Neuronal stem cell (in vitro differentiated cells): ENCODE results near the gene PAX2.

Experiments
- DNase-seq: peaks from one replicate; pipeline ENCODE4 v3.0.0-alpha.2; 2013; ENCODE audit warnings: low spot score
- H2AFZ ChIP-seq: one replicate; pipeline ENCODE4 v1.6.1; 2013; ENCODE audit warnings: mild to moderate bottlenecking, low read length, inconsistent platforms
- H2AK5ac ChIP-seq: 2 replicates; pipeline ENCODE4 v1.6.1; 2013; ENCODE audit warnings: low read depth, mild to moderate bottlenecking, inconsistent platforms, low read length, moderate library complexity, mixed read lengths
- H2BK120ac ChIP-seq: 2 replicates; pipeline ENCODE4 v1.6.1; 2013; ENCODE audit warnings: low read depth, mild to moderate bottlenecking, inconsistent platforms, low read length, moderate library complexity, mixed read lengths
- H2BK12ac ChIP-seq: one replicate; pipeline ENCODE4 v1.6.1; 2013; ENCODE audit warnings: low read length, inconsistent platforms
- H2BK15ac ChIP-seq: 2 replicates; pipeline ENCODE4 v1.6.1; 2013; ENCODE audit warnings: mild to moderate bottlenecking, low read length, inconsistent platforms, mixed read lengths
- H2BK5ac ChIP-seq: one replicate; pipeline ENCODE4 v1.6.1; 2013; ENCODE audit warnings: inconsistent platforms, mild to moderate bottlenecking, low read length, moderate library complexity
- H3K14ac ChIP-seq: one replicate; pipeline ENCODE4 v1.6.1; 2013; ENCODE audit warnings: low read length, inconsistent platforms
- H3K18ac ChIP-seq: 2 replicates; pipeline ENCODE4 v1.6.1; 2013; ENCODE audit warnings: low read length, inconsistent platforms
- H3K23ac ChIP-seq: 2 replicates; pipeline ENCODE4 v1.6.1; 2013; ENCODE audit warnings: low read depth, mild to moderate bottlenecking, mixed read lengths, low read length, inconsistent platforms; ENCODE audit not compliant: poor library complexity
- H3K27ac ChIP-seq: replicated peaks from 3 replicates; pipeline ENCODE4 v1.5.1; 2013; ENCODE audit warnings: low read length, inconsistent platforms
- H3K27me3 ChIP-seq, 3 experiments: 2 replicates each; pipeline ENCODE4 v1.6.1; 2013; ENCODE audit warnings: low read length in 3 of 3, mild to moderate bottlenecking in 2 of 3, inconsistent platforms in 1 of 3, low read depth in 1 of 3, mixed read lengths in 1 of 3, moderate library complexity in 1 of 3; ENCODE audit not compliant: control insufficient read depth in 3 of 3, insufficient read depth in 3 of 3
- H3K36me3 ChIP-seq, 2 donors: replicated peaks in 1 of 2; 2 replicates each; pipeline ENCODE4 v1.6.1; 2013; ENCODE audit warnings: low read length in 2 of 2; ENCODE audit not compliant: control insufficient read depth in 2 of 2, insufficient read depth in 2 of 2
- H3K4ac ChIP-seq: 2 replicates; pipeline ENCODE4 v1.6.1; 2013; ENCODE audit warnings: inconsistent platforms, mild to moderate bottlenecking, low read length, moderate library complexity
- H3K4me1 ChIP-seq, 2 donors: 1 replicate in 1 of 2; 2 replicates in 1 of 2; pipeline ENCODE4 v1.6.1; 2013; ENCODE audit warnings: low read length in 2 of 2, low read depth in 1 of 2; ENCODE audit not compliant: control insufficient read depth in 2 of 2, insufficient read depth in 1 of 2
- H3K4me2 ChIP-seq: one replicate; pipeline ENCODE4 v1.6.1; 2013; ENCODE audit warnings: mild to moderate bottlenecking, low read length, inconsistent platforms; ENCODE audit not compliant: insufficient read depth, poor library complexity, severe bottlenecking
- H3K4me3 ChIP-seq, 2 donors: 2 replicates each; pipeline ENCODE4 v1.5.1; 2013; ENCODE audit warnings: low read length in 2 of 2, mild to moderate bottlenecking in 2 of 2, inconsistent platforms in 1 of 2, moderate library complexity in 1 of 2
- H3K79me1 ChIP-seq: one replicate; pipeline ENCODE4 v1.6.1; 2013; ENCODE audit warnings: low read depth, mild to moderate bottlenecking, inconsistent platforms, low read length, moderate library complexity
- H3K9ac ChIP-seq: one replicate; pipeline ENCODE4 v1.6.1; 2013; ENCODE audit warnings: mild to moderate bottlenecking, low read depth, low read length, inconsistent platforms; ENCODE audit not compliant: poor library complexity
- H3K9me3 ChIP-seq, 2 donors: replicated peaks in 1 of 2; 2 replicates each; pipeline versions ENCODE3 to v1.6.1; 2013; ENCODE audit warnings: low read length in 2 of 2, mild to moderate bottlenecking in 2 of 2, inconsistent platforms in 1 of 2, low read depth in 1 of 2, mixed read lengths in 1 of 2, moderate library complexity in 1 of 2; ENCODE audit not compliant: control insufficient read depth in 2 of 2, insufficient read depth in 1 of 2
- H4K8ac ChIP-seq: one replicate; pipeline ENCODE4 v1.6.1; 2013; ENCODE audit warnings: low read depth, mild to moderate bottlenecking, inconsistent platforms, low read length, moderate library complexity
- H4K91ac ChIP-seq: one replicate; pipeline ENCODE4 v1.6.1; 2013; ENCODE audit warnings: low read length, low read depth, mild to moderate bottlenecking, inconsistent platforms; ENCODE audit not compliant: poor library complexity
- whole genome bisulfite sequencing, 2 donors: extraction: QIAGEN DNeasy Blood & Tissue Kit; methylation state at CpG; one replicate each; pipeline ENCODE4 v1.1.7; 2013; ENCODE audit warnings: missing lambda C conversion rate in 2 of 2, mixed read lengths in 1 of 2; ENCODE audit not compliant: insufficient read length in 2 of 2, insufficient replicate concordance in 1 of 2; ENCODE audit errors: extremely low coverage in 2 of 2; 5-methylcytosine and 5-hydroxymethylcytosine counted together

The PAX2 gene

DNA sequence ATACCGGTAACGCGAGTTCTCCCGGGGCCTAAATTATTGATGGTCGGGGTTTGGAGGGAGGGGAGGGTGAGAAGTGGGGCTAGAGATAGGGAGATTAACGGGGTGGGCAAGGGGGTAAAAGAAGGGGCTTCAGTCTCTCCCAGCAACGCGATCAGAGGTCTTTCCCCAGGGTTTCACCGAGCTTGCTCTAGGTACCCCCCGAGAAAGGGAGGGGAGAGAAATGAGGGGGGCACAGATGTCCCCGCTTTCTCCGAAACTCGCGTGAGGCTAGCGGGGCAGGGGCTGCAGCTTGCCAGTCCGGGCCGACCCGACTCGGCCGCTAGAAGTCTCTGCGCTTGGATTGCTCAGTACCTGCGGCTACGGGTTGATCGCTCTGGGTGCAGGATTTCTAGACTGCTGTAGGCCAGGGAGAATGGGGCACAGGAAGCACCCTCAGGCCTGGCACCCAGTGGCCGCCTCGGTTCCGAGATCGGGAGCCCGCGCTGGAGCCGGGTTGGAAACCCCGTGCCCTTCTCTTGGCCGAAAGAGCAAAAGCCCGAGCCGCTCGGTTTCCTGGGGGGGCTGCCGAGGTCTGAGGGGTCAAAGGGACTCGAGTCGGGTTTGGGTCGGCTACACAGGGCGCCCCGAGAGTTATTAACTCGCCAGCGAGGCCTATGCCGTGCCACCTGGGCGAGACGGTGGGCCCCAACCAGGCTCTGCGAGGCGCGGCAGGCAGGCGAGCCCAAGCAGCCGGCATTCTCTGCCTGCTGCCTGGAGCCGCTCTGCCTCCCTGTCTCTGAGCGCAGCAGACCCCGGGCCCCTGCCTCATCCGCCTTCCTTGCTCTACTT lies 3.1 kb downstream of the PAX2 start:
- H3K4me3 ChIP-seq: no peak overlapping the region
- no CpG with 5 or more reads among the region's 56 CpGs for WGBS, 2 donors
- no peak overlapping the region for H2BK12ac ChIP-seq
- no peak overlapping the region for H3K9ac ChIP-seq
- H3K36me3 ChIP-seq: no peaks in the 10 kb centered on the region
- peak overlapping the region; percentile 43 for H2AK5ac ChIP-seq
- H4K91ac ChIP-seq: no peak overlapping the region
- H2BK120ac ChIP-seq: no peak overlapping the region
- H3K4ac ChIP-seq: no peak overlapping the region
- peak overlapping the region; percentile 24 for H2BK15ac ChIP-seq
- peaks cover 0 to 6% of the 10 kb centered on the region in 2 donors for H3K9me3 ChIP-seq
- no peak overlapping the region for H3K14ac ChIP-seq
- peak overlapping the region; percentile 41 for H3K4me2 ChIP-seq
- peaks cover 3% of the 10 kb centered on the region for H3K79me1 ChIP-seq
- peak overlapping the region; percentile 56 for H3K23ac ChIP-seq
- peaks cover 8% of the 10 kb centered on the region in 2 donors for H3K4me1 ChIP-seq
- peak overlapping the region; percentile 71 for H2AFZ ChIP-seq
- no peak overlapping the region for H3K27ac ChIP-seq
- H4K8ac ChIP-seq: no peak overlapping the region
- H3K27me3 ChIP-seq: peaks cover 58 to 99% (median 96%) of the 10 kb centered on the region in 3 experiments
- peak; percentile 18 for DNase-seq
- peak overlapping the region; percentile 40 for H3K18ac ChIP-seq
- H2BK5ac ChIP-seq: no peak overlapping the region

DNA sequence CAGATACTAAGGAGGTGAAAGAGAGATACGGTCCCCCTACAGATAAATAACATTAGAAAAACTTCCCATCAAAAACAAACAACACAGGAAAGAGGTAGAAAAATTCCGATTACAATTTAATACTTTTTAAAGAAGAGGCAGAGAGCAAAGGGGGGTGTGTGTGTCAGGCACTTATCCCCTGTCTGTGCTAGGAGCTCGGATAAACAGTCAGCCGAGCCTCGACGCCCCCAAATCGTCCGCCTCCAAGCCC lies 3.6 kb downstream of the PAX2 start:
- DNase-seq: peak; percentile 30
- Histone ChIP-seq H3K36me3 (no peaks in the 10 kb centered on the region), H3K79me1 (peaks cover 3% of the 10 kb centered on the region), H3K27me3 (peaks cover 55 to 99% (median 96%) of the 10 kb centered on the region in 3 experiments), H3K4me3 (no peak overlapping the region), H2BK12ac (no peak overlapping the region), H4K91ac (no peak overlapping the region), H3K4me1 (peaks cover 8% of the 10 kb centered on the region in 2 donors), H3K14ac (no peak overlapping the region), H2BK15ac (no peak overlapping the region), H2AK5ac (no peak overlapping the region), H3K18ac (no peak overlapping the region), H2BK120ac (no peak overlapping the region), H3K9me3 (peaks cover 0 to 6% of the 10 kb centered on the region in 2 donors), H2AFZ (peak overlapping the region; percentile 71), H3K23ac (no peak overlapping the region), H3K27ac (no peak overlapping the region), H3K4me2 (no peak overlapping the region), H3K9ac (no peak overlapping the region), H3K4ac (no peak overlapping the region), H4K8ac (no peak overlapping the region), H2BK5ac (no peak overlapping the region)
- no CpG with 5 or more reads among the region's 8 CpGs for WGBS, 2 donors

DNA sequence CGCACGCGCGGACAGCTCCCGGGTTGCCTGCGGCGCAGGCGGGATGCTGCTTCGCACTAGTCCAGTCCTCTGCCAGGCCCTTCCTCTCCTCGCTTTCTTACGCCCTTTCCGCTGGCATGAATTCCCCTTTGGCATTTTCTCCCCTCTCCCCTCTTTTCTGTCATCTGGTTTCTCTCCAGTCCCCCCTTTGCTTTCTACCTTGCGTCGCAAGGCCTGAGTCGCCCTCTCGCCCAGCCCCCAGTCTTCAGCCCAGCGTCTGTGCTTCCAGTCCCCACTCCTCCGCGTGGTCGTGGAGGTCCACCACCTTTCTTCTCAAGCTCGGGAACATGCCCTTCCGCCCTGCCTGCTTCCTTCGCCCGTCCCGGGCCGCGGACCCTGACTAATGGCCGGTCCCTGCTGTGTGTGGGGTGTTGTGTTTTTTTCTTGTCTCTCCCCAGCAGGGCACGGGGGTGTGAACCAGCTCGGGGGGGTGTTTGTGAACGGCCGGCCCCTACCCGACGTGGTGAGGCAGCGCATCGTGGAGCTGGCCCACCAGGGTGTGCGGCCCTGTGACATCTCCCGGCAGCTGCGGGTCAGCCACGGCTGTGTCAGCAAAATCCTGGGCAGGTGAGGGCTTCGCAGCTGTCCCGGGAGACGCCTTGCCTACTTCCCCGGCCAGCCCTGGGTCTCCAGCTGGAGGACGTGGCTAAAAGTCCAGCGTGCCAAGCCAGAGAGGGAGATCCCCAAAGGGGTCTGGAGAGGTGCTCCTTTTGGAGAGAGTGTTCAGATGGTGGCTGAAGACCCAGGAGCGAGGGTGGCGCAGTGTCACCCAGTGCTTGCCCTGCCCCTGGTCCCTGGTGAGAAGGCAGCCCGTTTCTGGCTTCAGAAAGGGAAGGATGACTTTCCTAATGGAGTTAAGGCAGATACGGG lies 4.2 kb downstream of the PAX2 start:
- peak overlapping the region; percentile 65 for H3K18ac ChIP-seq
- H2BK120ac ChIP-seq: peak overlapping the region; percentile 64
- no peaks in the 10 kb centered on the region for H3K36me3 ChIP-seq
- peak overlapping the region; percentile 71 for H2AFZ ChIP-seq
- no peak overlapping the region for H3K9ac ChIP-seq
- peak overlapping the region; percentile 77 for H3K23ac ChIP-seq
- H2BK12ac ChIP-seq: no peak overlapping the region
- no CpG with 5 or more reads among the region's 50 CpGs for WGBS, 2 donors
- peaks cover 3% of the 10 kb centered on the region for H3K79me1 ChIP-seq
- no peak overlapping the region for H3K4me2 ChIP-seq
- H4K8ac ChIP-seq: no peak overlapping the region
- DNase-seq: peak; percentile 24
- peak overlapping the region; percentile 11 for H2AK5ac ChIP-seq
- peaks cover 0 to 6% of the 10 kb centered on the region in 2 donors for H3K9me3 ChIP-seq
- no peak overlapping the region for H2BK15ac ChIP-seq
- H3K27me3 ChIP-seq: peaks cover 49 to 99% (median 95%) of the 10 kb centered on the region in 3 experiments
- no peak overlapping the region for H3K4ac ChIP-seq
- H3K27ac ChIP-seq: no peak overlapping the region
- no peak overlapping the region for H4K91ac ChIP-seq
- H3K4me1 ChIP-seq: peaks cover 5 to 6% of the 10 kb centered on the region in 2 donors
- H3K14ac ChIP-seq: peak overlapping the region; percentile 85
- H3K4me3 ChIP-seq: no peak overlapping the region
- H2BK5ac ChIP-seq: no peak overlapping the region
